Activated T-helper 2 cell treated with anti-CD3 and anti-CD28 coated beads, Interferon-gamma antibody, Interleukin-2, Interleukin-4, amounts not matched to agents 10 μg/mL and 5 μg/mL and 100 μg/mL, durations not matched to agents 14 hours and 24 hours and 36 hours (primary cell): ENCODE measurements around the gene XIRP2. TPM values are rescaled to one million over a fixed set of nuclear protein-coding genes. Genes with fewer than 3 reads are reported as not detected.

Experiments used
- DNase-seq: peaks from one replicate; pipeline ENCODE4 v3.0.0; 2021; ENCODE audit warnings: low spot score
- H3K27ac Mint-ChIP-seq: one replicate; pipeline ENCODE4 v1.8.0; 2021; ENCODE audit warnings: mixed read lengths
- H3K27me3 Mint-ChIP-seq: one replicate; pipeline ENCODE4 v1.8.0; 2021; ENCODE audit warnings: low read depth, mixed read lengths
- H3K36me3 Mint-ChIP-seq: one replicate; pipeline ENCODE4 v1.8.0; 2021; ENCODE audit warnings: low read depth, mixed read lengths
- H3K4me1 Mint-ChIP-seq: one replicate; pipeline ENCODE4 v1.8.0; 2021; ENCODE audit warnings: low read depth, mixed read lengths
- H3K4me3 Mint-ChIP-seq: one replicate; pipeline ENCODE4 v1.8.0; 2021; ENCODE audit warnings: low read depth, mild to moderate bottlenecking, moderate library complexity, mixed read lengths
- H3K9me3 Mint-ChIP-seq: one replicate; pipeline ENCODE4 v1.8.0; 2021; ENCODE audit warnings: mixed read lengths
- intact Hi-C: fragments of 100-400 bp; cut with micrococcal nuclease; formaldehyde crosslinking; loops from one replicate; pipeline ENCODE4 v1.15.1; 2023
- total RNA-seq: library from RNA; stranded (reverse); gene quantifications from 2 replicates; pipeline ENCODE4 v1.2.3, GENCODE V29; 2022

Gene XIRP2
- total RNA-seq, 1 donor from 2014 or later = not detected

DNA sequence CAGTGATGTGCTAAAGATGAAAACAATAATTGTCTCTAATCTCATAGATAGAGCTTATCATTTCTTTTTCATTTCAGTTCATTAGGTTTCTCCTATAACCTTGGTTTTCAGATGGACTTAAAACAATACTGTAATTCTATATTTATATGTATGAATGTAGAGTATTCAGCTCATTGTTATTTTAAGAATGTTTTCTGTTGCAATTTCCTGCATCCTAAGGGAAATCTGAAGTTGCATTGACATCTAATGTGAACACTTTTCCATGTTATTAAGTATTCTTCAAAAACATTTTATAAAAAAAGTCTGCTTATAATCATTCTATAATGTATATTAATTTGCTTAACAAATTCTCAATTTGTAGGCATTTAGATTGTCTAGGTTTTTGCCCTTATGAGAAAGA, 288.9 kb downstream of the XIRP2 start:
- intact Hi-C loops = no loop called here
- DNase-seq = no peak
- Mint-ChIP-seq H3K27ac (no peak overlapping the region), H3K4me1 (no peaks in the 10 kb centered on the region), H3K4me3 (no peak overlapping the region), H3K36me3 (no peaks in the 10 kb centered on the region), H3K27me3 (no peaks in the 10 kb centered on the region), H3K9me3 (peaks cover 5% of the 10 kb centered on the region)

DNA sequence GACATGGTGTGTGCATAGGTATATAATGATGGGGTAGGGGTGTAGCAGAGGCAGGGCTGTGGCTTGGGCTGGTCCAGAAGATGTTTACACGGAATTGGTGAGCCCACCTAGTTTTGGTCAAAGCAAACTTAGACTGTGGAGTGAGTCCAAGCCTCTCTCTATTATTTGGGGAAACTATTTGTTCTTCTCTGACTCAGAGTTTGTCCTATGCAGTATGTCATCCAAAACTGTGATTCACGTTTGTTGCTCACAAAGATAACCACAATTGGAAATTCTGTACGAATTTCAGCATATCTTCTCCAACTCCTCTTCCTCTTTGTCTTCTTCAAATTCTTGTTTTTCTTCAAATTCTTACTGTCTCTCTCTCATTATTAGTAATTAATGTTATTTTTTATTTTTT, 292.9 kb downstream of the XIRP2 start:
- H3K4me1 Mint-ChIP-seq = no peaks in the 10 kb centered on the region
- no peak overlapping the region for H3K27ac Mint-ChIP-seq
- no peaks in the 10 kb centered on the region for H3K9me3 Mint-ChIP-seq
- intact Hi-C loops = no loop called here
- H3K27me3 Mint-ChIP-seq = no peaks in the 10 kb centered on the region
- H3K4me3 Mint-ChIP-seq = no peak overlapping the region
- no peaks in the 10 kb centered on the region for H3K36me3 Mint-ChIP-seq
- no peak for DNase-seq

DNA sequence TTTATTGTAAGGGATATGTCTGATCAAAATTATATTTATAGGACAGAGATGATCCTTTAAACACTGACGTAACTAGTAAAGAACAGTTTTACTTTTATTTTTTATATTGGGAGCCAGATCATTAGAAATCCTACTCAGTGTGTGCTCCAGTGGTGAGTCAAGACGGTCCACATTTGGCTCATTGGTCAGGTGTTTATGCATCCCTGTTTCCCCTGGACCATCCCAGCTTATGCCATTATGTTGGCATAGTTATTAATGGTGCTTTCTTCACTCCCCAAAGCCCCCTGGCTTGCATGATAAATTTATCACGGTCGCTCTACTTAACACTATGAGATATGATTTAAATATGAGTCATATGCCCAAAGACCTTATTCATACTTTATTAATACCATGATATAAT, 293.4 kb downstream of the XIRP2 start:
- H3K9me3 Mint-ChIP-seq = no peaks in the 10 kb centered on the region
- H3K36me3 Mint-ChIP-seq = no peaks in the 10 kb centered on the region
- no peak overlapping the region for H3K4me3 Mint-ChIP-seq
- H3K4me1 Mint-ChIP-seq = no peaks in the 10 kb centered on the region
- DNase-seq = no peak
- no peak overlapping the region for H3K27ac Mint-ChIP-seq
- no peaks in the 10 kb centered on the region for H3K27me3 Mint-ChIP-seq
- intact Hi-C loops = no loop called here

DNA sequence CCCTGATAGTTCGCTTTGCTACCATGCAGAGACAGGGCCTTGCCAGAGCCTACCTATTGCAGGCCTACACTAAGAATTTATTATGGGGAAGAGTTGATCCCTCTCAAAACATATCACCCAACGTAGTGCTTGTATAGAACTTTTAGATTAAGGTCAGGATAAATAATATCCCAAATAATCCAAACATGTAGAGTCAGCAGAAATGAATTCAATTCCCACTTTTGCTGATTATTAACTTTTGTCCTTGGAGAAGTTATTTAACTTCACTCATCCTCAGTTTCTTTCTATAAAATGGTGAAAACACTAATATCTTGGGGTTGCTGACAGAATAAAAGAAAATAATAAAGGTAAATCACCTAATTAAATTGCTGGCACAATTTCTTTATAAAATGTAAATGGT, 294.1 kb downstream of the XIRP2 start:
- H3K4me1 Mint-ChIP-seq = no peaks in the 10 kb centered on the region
- no peak for DNase-seq
- H3K4me3 Mint-ChIP-seq = no peak overlapping the region
- intact Hi-C loops = no loop called here
- H3K27me3 Mint-ChIP-seq = no peaks in the 10 kb centered on the region
- H3K27ac Mint-ChIP-seq = no peak overlapping the region
- H3K9me3 Mint-ChIP-seq = no peaks in the 10 kb centered on the region
- H3K36me3 Mint-ChIP-seq = no peaks in the 10 kb centered on the region

DNA sequence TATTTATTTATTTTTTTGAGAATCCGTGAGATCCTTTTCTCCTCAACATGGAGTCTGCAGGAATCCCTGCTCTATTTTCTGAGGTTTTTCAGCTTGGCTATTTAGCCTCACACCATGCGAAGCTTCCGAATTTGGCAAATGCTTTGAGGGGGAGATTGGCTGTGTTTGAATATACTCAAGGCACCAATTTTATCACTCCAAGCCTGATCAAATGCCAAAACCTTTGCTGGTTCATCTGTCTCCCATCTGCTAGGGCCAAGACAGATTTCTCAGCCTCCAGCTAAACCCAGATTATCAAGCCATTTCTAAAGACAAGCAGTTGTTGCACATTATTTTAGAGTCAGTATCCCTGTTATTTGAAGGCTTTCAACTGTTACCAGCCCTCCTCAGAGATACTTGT, 295.7 kb downstream of the XIRP2 start:
- Mint-ChIP-seq H3K27ac (no peak overlapping the region), H3K4me3 (no peak overlapping the region), H3K36me3 (no peaks in the 10 kb centered on the region), H3K9me3 (no peaks in the 10 kb centered on the region), H3K27me3 (no peaks in the 10 kb centered on the region), H3K4me1 (no peaks in the 10 kb centered on the region)
- DNase-seq = no peak
- intact Hi-C loops = no loop called here

DNA sequence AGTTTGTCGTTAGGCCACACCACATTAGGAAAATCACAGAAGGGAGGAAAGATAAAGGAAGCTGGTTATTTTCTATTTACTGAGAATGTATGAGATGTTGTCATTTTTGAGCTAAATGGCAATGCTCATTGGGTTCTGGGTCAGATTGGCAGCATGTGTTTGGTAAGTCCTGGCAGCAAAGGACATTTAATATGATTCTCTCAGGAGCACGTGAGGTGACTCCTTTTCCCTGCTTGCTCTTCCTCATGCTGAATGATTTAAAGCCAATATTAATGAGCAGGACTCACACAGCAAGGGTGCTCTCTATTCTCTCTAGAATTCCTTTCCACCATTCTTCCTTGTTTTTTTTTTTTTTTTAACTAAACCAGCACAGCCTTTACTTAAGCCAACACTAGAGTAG, 298.2 kb downstream of the XIRP2 start:
- intact Hi-C loops = no loop called here
- H3K9me3 Mint-ChIP-seq = no peaks in the 10 kb centered on the region
- H3K4me1 Mint-ChIP-seq = no peaks in the 10 kb centered on the region
- H3K4me3 Mint-ChIP-seq = no peak overlapping the region
- no peaks in the 10 kb centered on the region for H3K27me3 Mint-ChIP-seq
- DNase-seq = no peak
- H3K27ac Mint-ChIP-seq = no peak overlapping the region
- H3K36me3 Mint-ChIP-seq = no peaks in the 10 kb centered on the region

DNA sequence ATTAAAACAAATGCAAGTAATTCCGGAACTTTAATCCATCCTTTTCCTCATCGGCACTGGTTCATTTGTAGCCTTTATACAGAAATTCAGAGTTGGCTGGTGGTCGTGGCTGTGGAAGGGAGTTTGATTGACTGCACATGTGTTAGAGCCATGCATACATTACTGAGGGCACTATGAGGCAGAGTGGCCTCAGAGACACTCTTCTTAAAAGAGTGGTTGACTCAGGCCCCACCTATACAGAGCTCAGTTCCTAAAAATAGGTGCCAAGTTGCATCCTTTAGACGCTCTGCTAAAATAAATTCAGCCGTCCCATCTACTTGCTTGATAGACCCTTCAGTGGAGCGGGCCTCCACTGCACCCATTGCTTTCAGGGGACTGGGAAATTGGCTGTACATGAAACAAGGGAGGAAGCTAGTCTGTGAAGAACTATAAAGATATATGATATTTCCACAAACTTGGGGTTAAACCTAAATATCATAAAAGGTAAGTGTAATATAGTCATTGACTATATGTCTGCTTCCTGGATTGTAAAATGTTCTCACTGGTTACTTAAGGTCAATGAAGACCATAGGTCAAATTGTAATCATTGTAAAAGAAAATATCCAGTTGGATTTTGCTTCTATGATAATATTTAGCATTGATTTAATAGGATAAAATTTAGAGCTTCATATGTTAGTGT, 298.9 kb downstream of the XIRP2 start:
- no peaks in the 10 kb centered on the region for H3K9me3 Mint-ChIP-seq
- H3K4me1 Mint-ChIP-seq = no peaks in the 10 kb centered on the region
- intact Hi-C loops = no loop called here
- H3K4me3 Mint-ChIP-seq = no peak overlapping the region
- no peak overlapping the region for H3K27ac Mint-ChIP-seq
- no peaks in the 10 kb centered on the region for H3K27me3 Mint-ChIP-seq
- no peak for DNase-seq
- no peaks in the 10 kb centered on the region for H3K36me3 Mint-ChIP-seq

DNA sequence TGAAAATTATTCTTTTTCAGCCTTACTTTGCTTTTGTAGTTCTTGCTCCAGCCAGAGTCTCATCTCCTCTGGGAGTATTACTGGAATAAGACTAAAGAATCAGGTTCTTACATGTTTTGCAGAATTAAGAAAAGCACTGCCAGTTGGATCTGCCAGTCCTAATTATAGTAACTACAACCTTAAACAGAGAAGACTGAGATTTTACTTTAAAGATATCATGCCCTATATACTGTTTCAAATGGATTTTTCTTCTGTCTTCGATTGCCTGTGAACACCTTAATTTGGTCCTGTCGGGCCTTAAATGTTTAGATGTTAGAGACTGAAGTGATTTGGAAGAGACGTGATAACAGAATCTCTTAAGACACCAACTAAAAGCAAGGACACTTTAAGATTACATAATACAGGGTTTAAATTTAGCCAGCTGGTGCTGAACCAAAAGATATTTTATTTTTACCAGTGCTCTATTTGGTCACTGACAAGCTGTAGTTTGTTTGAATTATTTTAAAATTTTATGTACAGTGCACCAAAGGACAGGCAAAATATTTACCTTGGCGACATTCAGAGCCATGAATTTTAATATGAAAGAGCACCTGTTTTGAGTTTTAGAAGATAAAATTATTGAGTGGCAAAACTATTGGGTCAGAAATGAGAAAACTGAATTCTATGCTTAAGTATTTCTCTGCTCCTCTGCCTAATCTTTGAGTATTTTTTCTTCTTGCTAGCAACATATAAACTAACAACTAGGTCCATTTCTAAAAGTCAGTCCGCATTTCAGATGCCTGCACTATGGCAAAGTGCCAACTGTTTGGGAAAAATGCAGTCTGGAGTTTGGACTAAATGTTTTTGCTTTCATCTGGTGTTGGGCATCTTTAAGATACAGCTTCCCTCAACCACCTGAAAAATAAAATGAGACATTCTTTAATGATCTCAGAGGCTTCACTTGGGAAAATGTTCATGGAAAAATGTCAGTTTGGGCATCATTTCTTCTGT, 300.0 kb downstream of the XIRP2 start:
- H3K27me3 Mint-ChIP-seq = no peaks in the 10 kb centered on the region
- intact Hi-C loops = no loop called here
- H3K4me3 Mint-ChIP-seq = no peak overlapping the region
- no peaks in the 10 kb centered on the region for H3K4me1 Mint-ChIP-seq
- H3K27ac Mint-ChIP-seq = no peak overlapping the region
- H3K36me3 Mint-ChIP-seq = no peaks in the 10 kb centered on the region
- H3K9me3 Mint-ChIP-seq = no peaks in the 10 kb centered on the region
- no peak for DNase-seq

DNA sequence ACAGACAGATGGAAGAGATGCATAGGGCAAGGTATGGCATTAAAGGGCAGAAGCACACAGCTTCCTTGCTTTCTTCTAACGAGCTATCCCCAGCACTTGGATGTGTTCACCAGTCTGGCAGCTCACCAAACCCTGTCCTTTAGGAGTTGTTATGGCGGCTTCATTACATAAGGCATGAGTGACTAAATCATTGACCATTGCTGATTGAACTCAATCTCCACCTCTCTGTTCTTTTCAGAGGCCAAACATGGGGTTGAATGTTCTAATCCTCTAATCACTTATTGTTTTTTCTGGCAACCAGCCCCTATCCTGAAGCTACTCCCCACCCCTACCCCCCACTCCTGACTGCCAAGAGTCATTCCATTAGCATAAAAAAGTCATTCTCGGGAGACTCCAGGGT, 301.8 kb downstream of the XIRP2 start:
- Mint-ChIP-seq H3K4me1 (no peaks in the 10 kb centered on the region), H3K4me3 (no peak overlapping the region), H3K9me3 (no peaks in the 10 kb centered on the region), H3K27me3 (no peaks in the 10 kb centered on the region), H3K36me3 (no peaks in the 10 kb centered on the region), H3K27ac (no peak overlapping the region)
- intact Hi-C loops = no loop called here
- no peak for DNase-seq

DNA sequence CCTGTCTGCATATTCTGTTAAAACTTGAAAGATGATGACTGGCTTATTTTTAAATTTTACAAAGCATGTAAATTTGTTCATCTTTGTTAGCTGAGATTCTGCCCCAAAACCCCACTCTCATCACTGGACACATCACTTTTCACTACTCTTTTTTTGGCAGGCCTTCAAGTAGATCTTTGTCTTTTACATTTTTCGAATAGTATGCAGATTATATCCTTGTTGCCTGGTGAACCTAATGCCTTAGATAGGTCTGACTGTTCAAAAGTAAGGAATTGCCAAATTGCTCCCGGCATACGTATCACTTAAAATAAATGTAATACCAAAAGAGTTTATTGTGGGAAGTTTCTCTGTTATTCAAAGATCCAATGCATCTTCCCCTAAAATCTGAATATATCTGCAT, 303.3 kb downstream of the XIRP2 start:
- Mint-ChIP-seq H3K36me3 (no peaks in the 10 kb centered on the region), H3K9me3 (no peaks in the 10 kb centered on the region), H3K27ac (no peak overlapping the region), H3K4me1 (no peaks in the 10 kb centered on the region), H3K4me3 (no peak overlapping the region), H3K27me3 (no peaks in the 10 kb centered on the region)
- intact Hi-C loops = no loop called here
- no peak for DNase-seq

DNA sequence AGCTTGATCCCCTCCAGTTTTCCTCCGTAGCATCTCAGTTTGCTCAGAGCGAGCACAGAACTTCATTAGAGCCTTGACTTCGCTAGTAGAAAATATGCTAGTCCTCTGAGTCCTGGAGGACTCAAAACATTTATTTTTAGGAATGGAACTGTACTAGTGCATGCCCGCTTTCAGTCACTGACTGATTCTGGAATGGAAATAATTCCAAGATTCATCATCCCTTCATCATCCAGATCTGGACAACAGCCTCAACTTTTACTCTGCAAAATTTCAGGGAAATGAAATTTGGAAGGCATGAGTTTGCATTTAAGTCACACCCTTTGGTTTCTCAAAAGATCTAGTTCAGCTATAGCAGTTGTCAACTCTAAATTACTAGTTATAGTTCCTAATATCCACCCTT, 304.6 kb downstream of the XIRP2 start:
- Mint-ChIP-seq H3K27me3 (no peaks in the 10 kb centered on the region), H3K4me3 (no peak overlapping the region), H3K4me1 (no peaks in the 10 kb centered on the region), H3K9me3 (no peaks in the 10 kb centered on the region), H3K36me3 (no peaks in the 10 kb centered on the region), H3K27ac (no peak overlapping the region)
- DNase-seq = no peak
- intact Hi-C loops = no loop called here

DNA sequence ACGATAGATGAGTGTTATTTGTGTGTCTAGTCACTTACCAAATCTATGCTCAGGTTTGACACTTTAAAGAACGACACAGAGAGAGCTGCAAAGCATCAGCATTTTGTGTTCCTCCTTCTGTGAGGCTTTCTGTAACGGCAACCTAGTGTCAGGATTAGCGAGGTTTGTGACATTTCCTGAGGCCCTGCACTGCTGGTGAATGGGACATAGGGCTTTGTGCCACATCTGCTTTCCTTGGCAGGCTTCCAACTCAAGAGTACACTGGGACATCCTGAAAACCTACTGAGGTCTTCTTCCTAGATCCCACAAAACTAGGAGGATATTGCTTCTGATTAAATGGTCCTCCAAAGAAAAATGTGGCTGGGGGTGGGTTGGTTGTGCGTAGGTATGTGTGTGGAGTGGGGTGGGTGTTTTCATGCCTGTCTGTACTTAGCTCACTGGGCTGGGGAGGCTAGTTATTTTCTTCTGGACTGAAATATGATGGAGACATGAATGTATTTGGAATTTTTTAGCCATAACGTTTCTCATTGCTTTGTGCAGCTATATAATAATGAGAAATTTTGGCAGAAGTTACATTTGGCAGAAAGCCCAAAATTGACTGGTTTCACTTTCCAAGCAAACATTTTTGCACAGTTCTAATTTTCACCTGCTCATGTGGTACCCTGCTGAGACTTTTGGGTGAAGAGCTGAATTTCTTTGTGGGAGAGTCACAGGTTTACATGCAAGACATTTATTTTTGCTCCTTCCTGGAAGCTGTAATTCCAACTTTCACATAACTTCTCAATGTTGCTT, 308.4 kb downstream of the XIRP2 start:
- Mint-ChIP-seq H3K4me1 (no peaks in the 10 kb centered on the region), H3K27me3 (no peaks in the 10 kb centered on the region), H3K27ac (no peak overlapping the region), H3K4me3 (no peak overlapping the region), H3K36me3 (no peaks in the 10 kb centered on the region), H3K9me3 (no peaks in the 10 kb centered on the region)
- DNase-seq = no peak
- intact Hi-C loops = no loop called here

DNA sequence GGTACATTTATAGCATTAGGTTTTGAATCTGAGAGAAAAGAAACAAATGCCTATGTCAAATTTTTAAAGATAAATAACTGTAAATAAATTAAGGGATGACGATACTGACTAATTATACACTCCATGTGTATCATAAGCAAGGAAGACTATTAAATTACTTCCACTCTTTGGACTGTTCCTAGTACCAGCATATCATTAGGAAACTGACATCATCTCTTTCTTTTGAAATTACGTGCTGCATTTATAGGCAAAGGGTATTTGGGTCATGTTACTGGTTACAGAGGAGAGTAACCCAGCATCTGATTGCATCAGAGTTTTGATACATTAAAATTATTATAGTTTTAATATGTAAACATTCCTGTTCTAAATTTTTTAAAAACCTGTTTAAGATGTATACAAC, 309.7 kb downstream of the XIRP2 start:
- Mint-ChIP-seq H3K27me3 (no peaks in the 10 kb centered on the region), H3K36me3 (no peaks in the 10 kb centered on the region), H3K9me3 (no peaks in the 10 kb centered on the region), H3K27ac (no peak overlapping the region), H3K4me3 (no peak overlapping the region), H3K4me1 (no peaks in the 10 kb centered on the region)
- no peak for DNase-seq
- intact Hi-C loops = no loop called here
